ENCODE data around the gene MRPL24.

Gene MRPL24

GRCh38 chr1:156742801-156743200 is 1.9 kb upstream of the MRPL24 start:
- DNase-seq, result no peak

- DNase-seq, result no peak
These were observed 1.1 kb upstream of the MRPL24 start for GRCh38 chr1:156742017-156742416.

DNA sequence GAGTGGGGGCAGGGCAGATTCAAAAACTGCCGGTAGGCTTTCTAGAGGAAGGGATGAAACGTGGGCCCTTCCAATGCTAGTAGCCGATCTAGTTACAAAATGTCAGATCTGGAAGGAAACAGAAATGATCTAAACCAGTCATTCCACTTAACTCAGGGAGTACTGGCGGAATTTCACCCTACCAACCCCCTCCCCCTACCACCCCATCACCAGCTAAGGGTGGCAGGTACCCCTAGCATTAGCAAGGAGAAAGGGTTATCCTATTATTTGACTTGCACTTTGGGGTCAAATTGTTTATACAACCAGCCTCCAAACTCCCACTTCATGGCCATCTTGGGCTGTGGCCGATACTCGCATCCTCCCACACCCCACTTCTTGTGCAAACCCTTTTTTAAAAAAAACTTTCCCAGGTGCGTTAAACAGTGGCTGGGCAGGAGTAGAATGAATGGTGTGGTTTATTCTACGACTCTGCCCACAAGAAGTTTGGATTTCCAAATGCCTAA is 644 bp upstream of the MRPL24 start:
- DNase-seq, result no peak

GRCh38 chr1:156740237-156740740 is 599 bp downstream of the MRPL24 start:
- DNase-seq, result no peak

DNA sequence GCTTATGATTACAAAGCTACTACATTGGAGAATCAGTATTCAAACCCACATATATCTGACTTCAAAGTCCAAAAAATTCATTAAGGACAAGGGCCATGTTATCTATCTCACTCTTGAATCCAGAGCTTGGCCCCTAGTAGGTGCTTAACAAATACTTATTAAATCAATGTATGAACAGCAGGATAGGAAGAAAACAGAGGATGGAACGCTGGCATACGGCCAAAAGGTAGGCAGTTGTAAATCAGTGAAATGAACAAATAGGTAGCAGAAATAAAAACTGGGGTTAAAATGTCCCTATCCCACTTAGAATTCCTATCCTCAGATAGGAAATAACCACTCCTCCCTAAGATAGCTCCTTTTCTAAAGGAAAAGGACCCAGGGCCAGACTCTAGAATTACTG is 2.0 kb downstream of the MRPL24 start:
- no peak for DNase-seq

DNA sequence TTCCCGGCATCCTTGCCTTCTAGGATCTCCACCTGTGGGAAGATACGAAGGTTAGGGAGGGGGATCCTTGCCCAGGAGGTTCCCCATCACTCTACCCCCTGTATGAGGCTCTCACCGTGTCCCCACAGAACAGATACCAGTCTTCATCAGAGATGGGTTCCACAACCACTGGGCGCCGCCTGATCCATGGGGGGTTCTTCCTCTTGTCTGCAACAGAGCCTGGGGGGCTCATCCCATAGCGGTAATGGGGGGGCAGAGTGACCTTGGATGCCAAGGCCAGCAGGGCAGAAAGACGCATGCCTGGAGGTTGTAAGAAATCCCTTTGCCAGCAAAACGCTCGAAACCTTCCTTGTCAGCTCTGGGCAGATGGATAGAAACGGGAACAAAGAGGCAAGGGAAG is 2.5 kb downstream of the MRPL24 start:
- no peak for DNase-seq

- no peak for DNase-seq
These were observed 6.8 kb downstream of the MRPL24 start for GRCh38 chr1:156733989-156734584.

DNA sequence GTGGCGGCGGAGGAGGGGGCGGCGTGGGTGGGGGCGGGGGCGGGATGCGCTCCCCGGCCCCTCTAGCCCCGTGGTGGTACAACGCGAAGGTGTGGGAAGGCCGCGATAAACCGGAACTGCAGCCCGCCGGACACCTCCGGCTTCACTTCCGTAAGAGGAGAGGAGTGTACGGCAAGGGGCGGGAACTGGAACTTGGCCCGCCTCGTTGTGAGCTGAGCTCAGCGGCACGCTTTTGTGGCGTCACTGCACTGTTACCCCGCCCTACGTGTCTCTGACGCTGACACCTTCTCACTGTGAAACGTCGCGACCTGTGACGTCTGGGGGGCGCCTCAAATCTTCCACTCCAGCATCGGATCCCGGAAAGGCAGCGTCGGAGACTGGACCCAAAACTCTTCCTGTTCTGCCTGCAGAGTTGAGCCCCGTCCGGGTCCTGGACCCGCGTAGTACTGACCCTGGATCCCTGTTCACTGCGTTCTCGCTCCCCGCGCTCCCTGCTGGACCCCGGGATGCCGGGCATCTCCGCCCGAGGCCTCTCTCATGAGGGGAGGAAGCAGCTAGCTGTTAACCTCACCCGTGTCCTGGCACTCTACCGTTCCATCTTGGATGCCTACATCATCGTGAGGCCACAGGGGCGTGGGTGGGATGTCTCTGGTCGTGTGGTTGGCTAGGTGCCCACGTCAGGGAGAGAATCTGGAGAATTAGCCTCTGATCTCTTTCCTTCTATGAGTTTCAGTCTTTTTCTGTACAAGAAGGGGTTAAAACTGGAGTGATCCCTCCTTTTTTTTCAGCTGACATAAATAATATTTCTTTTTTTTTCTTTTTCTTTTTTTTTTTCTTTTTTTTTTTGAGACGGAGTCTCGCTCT is 12.1 kb downstream of the MRPL24 start, which contains the start of gene ISG20L2:
Gene ISG20L2 (minus strand): TSS at position 168 of the 864 bp plus-strand sequence. CDS start 1,114 bp downstream, outside the sequence.
- DNase-seq, result peak; percentile 96

GRCh38 chr1:156727926-156728598 is 12.8 kb downstream of the MRPL24 start, which contains the start of gene METTL25B:
TSS of gene METTL25B (plus strand) at chr1:156728469. CDS start at chr1:156729105, 636 bp downstream.
- DNase-seq, result peak; percentile 85

DNA sequence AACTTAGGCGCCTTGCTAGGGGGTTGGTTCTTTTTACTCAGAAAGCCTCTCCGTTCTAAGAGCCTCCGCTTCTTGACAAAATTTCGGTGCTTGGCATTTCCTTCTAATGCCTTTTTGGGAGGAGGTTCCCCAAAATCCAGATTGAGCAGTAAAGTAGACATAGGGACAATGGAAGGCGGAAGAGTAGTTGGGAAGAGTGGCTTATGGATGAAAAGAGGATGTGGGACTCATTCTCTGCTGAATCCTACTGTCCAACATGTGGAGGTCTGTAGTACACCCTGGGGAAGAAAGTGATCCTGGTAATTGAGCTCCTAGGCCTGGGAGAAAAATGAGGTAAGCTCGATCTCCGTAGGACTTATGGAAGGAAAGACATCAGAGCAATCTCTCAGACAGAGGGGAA is 13.4 kb downstream of the MRPL24 start:
- DNase-seq, result no peak

DNA sequence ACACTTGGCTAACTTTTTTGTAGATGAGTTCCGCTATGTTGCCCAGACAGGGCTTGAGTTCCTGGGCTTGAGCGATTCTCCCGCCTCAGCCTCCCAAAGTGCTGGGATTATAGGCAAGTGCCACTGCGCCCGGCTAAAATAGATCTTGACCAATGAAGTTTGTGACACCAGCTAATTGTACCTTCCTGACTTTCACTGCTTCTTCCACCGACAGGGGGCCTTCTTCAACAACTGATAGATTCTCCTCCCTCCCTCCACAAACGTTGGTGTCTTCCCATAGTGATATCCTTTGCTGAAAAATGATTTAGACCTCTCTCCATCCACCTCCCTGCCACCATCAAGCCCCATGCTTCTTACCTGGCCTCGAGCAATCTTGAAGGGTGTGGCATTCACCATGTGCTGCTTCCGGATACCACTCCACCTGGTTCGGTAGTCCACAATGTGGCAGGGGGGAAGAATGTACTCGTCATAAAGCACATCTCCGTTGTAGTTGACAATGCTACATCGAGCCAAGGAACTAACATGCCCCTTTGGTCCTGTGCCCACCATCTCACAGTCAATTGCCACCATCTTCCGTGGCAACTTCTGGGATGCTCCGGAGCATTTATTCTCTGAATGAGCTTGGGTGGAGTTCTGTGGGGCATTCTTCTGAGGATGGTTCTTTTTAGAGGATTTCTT is 14.2 kb downstream of the MRPL24 start:
- peak; percentile 44 for DNase-seq

DNA sequence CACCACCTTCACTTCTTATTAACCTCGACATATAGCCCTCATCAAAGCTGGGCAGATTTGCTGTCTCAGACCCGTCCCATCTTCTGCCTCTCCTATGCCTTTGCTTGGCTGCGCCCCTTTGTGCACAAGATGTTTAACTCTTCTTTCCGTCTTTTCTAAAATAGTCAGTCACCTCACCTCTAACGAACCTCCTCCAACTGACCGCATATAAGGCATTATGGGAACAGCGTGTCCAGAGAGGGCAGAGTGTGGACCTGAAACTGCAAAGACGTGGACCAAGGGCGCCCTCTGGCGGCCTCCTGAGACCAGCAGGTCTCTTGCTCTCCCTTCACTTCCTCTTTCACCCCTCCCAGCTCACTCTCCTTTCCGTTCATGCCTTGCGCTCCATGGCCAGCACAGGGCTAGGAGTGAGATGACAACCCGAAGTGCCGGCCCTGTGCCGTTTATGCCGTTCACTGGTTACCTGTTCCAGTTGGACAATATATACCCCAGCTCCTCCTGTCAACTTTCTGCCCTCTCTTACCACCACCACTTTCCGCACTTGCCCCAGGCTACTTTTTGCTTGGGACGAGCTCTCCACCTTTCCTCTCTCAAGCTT is 15.1 kb downstream of the MRPL24 start:
- DNase-seq, result peak; percentile 78

DNA sequence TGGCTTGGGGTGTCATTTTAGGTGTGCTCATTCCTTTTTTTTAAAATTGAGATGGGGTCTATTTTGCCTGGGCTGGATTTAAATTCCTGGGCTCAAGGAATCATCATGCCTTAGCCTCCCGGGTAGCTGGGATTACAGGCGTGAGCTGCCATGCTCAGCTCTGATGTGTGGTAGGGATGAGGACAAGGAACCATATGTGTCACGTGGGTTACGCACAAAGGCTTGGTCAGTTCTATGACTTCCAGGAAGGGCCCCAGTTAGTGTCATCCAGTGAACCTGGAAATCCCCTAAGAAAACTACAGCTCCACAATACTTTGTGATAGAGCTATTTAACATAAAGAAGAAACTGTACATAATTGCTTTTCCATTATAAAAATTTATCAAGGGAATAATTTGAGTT is 19.4 kb downstream of the MRPL24 start:
- DNase-seq, result no peak

GRCh38 chr1:156721131-156721530 is 19.8 kb downstream of the MRPL24 start:
- no peak for DNase-seq

GRCh38 chr1:156717351-156717750 is 23.5 kb downstream of the MRPL24 start:
- DNase-seq, result no peak

DNA sequence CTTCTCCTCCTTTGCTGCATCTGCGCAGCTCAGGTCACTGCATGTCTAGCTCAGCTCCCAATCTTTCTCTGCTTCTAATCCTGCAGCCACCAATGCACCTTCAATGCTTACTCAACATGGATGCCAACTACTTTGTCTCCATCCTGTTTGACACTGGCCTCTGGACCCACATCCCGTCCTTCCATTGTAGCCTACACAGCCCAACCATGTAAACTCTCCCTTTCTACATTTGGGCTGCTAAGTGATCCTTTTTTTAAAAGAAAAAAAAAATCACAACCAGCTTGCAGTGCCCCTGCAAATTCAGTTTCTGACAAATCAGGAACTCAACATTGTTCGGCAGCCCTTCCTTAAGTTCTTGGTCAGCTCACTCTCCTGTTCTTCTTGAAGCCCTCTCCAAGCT is 26.1 kb downstream of the MRPL24 start:
- no peak for DNase-seq

- no peak for DNase-seq
These were observed 28.3 kb downstream of the MRPL24 start for GRCh38 chr1:156712626-156713025.

GRCh38 chr1:156711011-156711817 is 29.7 kb downstream of the MRPL24 start:
- DNase-seq, result no peak

DNA sequence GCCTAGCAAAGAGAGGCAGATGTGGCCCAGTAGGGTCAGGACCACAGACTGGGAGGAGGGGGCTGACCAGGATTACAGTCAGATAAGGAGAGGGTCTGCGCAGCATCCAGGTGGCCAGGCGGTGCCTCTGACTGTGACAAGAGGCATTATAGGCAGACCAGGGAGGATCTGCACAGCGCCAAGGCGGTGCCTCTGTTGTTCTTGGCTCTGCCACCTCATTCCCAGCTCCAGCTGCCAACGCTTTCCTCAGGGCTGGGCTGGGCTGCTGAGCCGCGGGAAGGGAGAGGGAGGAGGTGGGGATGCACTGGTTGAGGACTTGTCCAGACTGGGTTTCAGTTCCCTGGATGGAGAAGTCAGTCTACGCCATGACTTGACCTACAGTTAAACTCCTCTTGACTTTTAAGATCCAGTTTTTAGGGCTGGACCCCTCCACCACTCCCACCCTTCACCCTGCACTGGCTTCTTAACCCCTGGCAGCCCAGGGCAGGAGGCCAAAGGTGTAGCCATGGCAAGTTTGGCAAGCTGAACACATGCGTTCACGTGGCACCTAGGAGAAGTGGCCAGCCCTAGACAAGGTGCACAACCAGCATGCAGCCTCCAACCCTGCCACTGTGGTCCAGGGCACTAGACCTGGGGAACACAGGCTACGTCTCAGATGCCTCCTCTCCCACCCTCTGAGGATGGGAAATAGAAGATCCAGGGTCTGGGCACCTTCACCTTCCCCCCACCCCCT is 31.0 kb downstream of the MRPL24 start:
- peak; percentile 53 for DNase-seq

- DNase-seq, result no peak
These were observed 31.9 kb downstream of the MRPL24 start for GRCh38 chr1:156709031-156709430.

GRCh38 chr1:156708218-156708661 is 32.6 kb downstream of the MRPL24 start:
- no peak for DNase-seq
